Left lung (tissue), 10 donors: ENCODE measurements around the gene WSB2. TPM values are rescaled to one million over a fixed set of nuclear protein-coding genes. Genes with fewer than 3 reads are reported as not detected.

Experiments
- ATAC-seq: fragments of 200-7000 bp; cut with Tn5 transposase; one replicate; pipeline ENCODE4 v1.9.1; 2020; ENCODE audit warnings: moderate library complexity
- DNase-seq, 4 donors: peaks; one replicate each; pipeline ENCODE4 v3.0.0-alpha.2; 2013 to 2020
- H3K27ac ChIP-seq, 2 donors: fragments of 200-600 bp; sonication (generic) in 1 of 2; one replicate each; pipeline versions ENCODE4 v1.5.0 to v1.8.0; 2020 to 2021
- H3K27me3 ChIP-seq, 2 donors: fragments of 200-600 bp; sonication (generic) in 1 of 2; one replicate each; pipeline versions ENCODE4 v1.5.0 to v1.8.0; 2020 to 2021
- H3K36me3 ChIP-seq, 2 donors: fragments of 200-600 bp; sonication (generic) in 1 of 2; one replicate each; pipeline versions ENCODE4 v1.5.0 to v1.8.0; 2020 to 2021
- H3K4me1 ChIP-seq, 2 donors: fragments of 200-600 bp; one replicate each; pipeline ENCODE4 v1.8.0; 2021
- H3K4me3 ChIP-seq, 2 donors: fragments of 200-600 bp; sonication (generic) in 1 of 2; one replicate each; pipeline versions ENCODE4 v1.5.0 to v1.8.0; 2020 to 2021; ENCODE audit warnings: mild to moderate bottlenecking in 1 of 2
- H3K9me3 ChIP-seq, 2 donors: fragments of 200-600 bp; sonication (generic) in 1 of 2; one replicate each; pipeline versions ENCODE4 v1.5.0 to v1.8.0; 2020 to 2021
- intact Hi-C, 2 donors: fragments of 100-400 bp; cut with DNase I; formaldehyde crosslinking; loops; one replicate each; pipeline versions ENCODE4 v1.11.2 to v1.14.2; 2022
- polyA plus RNA-seq, 6 donors: library from polyadenylated mRNA; unstranded; fragments of 120-200 nt; gene quantifications; one replicate each; pipeline ENCODE4 v1.2.1, GENCODE V29; 2013; ENCODE audit not compliant: insufficient read length in 6 of 6
- total RNA-seq, 2 donors: library from RNA; stranded (reverse); fragmentation: NEBNext Ultra II Directional; extraction: Animal tissue kit (Norgen Biotek cat#: 25700); gene quantifications; one replicate each; pipeline ENCODE4 v1.2.1, GENCODE V29; 2021
- TF ChIP-seq, protein P1 (sequence below), 2 donors: fragments of 200-600 bp; sonication (generic) in 1 of 2; IDR thresholded peaks; one replicate each; pipeline versions ENCODE4 v1.5.0 to v1.8.0; 2021; ENCODE audit warnings: antibody characterized with exemption in 2 of 2
- donor health status: DM: no; HTN: yes; CAD: no.
- donor health status: DM: no; HTN: no; CAD: no.

The WSB2 gene
- total and polyA plus RNA-seq, 8 donors: 52.7 to 129 (median 55.0) TPM

GRCh38 chr12:118044577-118044976 is 16.4 kb downstream of the WSB2 start:
- DNase-seq: no peak
- Histone ChIP-seq H3K4me3 (no peak overlapping the region), H3K9me3 (no peaks in the 10 kb centered on the region), H3K27ac (no peak overlapping the region), H3K36me3 (peaks cover 0 to 96% of the 10 kb centered on the region in 2 donors), H3K4me1 (no peaks in the 10 kb centered on the region), H3K27me3 (no peaks in the 10 kb centered on the region)
- intact Hi-C loops: no loop called here
- no peak for ATAC-seq
- TF ChIP-seq, protein P1, sequence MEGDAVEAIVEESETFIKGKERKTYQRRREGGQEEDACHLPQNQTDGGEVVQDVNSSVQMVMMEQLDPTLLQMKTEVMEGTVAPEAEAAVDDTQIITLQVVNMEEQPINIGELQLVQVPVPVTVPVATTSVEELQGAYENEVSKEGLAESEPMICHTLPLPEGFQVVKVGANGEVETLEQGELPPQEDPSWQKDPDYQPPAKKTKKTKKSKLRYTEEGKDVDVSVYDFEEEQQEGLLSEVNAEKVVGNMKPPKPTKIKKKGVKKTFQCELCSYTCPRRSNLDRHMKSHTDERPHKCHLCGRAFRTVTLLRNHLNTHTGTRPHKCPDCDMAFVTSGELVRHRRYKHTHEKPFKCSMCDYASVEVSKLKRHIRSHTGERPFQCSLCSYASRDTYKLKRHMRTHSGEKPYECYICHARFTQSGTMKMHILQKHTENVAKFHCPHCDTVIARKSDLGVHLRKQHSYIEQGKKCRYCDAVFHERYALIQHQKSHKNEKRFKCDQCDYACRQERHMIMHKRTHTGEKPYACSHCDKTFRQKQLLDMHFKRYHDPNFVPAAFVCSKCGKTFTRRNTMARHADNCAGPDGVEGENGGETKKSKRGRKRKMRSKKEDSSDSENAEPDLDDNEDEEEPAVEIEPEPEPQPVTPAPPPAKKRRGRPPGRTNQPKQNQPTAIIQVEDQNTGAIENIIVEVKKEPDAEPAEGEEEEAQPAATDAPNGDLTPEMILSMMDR (IDR thresholded peaks at IDR 0.05): no peak

DNA sequence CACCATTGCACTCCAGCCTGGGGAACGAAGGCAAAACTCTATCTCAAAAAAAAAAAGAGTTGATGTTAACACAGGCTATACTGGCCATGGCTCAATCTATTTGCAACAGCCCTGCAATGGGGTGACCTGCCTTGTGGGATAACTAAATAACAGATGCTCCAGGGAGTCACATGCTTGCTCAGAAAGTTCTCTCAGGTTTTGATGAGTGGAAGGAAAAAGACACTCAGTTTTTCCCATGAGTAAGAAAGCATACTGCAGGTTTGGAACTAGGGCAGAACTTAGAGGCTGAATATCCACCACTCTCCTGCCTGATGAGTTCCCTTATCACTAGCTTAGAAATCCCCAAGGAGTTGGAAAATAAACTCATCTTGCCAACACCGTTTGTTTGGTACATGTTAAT is 16.9 kb downstream of the WSB2 start:
- Histone ChIP-seq H3K4me3 (no peak overlapping the region), H3K9me3 (no peaks in the 10 kb centered on the region), H3K27me3 (no peaks in the 10 kb centered on the region), H3K27ac (no peak overlapping the region), H3K4me1 (no peaks in the 10 kb centered on the region), H3K36me3 (peaks cover 0 to 96% of the 10 kb centered on the region in 2 donors)
- ATAC-seq (no peak), DNase-seq (no peak)
- TF ChIP-seq, protein P1 (IDR thresholded peaks at IDR 0.05): no peak
- intact Hi-C loops: no loop called here

DNA sequence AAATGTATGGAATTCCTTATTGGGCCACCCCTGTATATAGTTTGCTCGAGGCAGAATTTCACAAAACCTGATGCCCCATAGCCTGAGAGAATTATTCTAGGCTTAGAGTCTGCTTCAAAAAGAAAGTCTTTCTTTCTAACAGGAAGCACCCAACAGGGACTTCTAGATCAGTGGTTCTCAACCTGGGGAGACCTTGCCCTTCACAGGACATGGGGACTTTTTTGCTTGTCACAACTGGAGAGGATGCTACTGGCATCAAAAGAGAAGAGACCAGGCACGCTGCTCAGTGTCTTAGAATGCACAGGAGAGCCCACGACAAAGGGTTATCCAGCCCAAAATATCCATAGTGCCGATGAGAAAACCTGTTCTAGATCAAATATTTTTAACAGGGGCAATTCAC is 18.9 kb downstream of the WSB2 start:
- no peak overlapping the region for H3K27ac ChIP-seq
- intact Hi-C loops: no loop called here
- no peak for DNase-seq
- no peaks in the 10 kb centered on the region for H3K4me1 ChIP-seq
- no peak overlapping the region for H3K4me3 ChIP-seq
- no peaks in the 10 kb centered on the region for H3K27me3 ChIP-seq
- peaks cover 0 to 96% of the 10 kb centered on the region in 2 donors for H3K36me3 ChIP-seq
- no peaks in the 10 kb centered on the region for H3K9me3 ChIP-seq
- TF ChIP-seq, protein P1 (IDR thresholded peaks at IDR 0.05): no peak
- no peak for ATAC-seq

DNA sequence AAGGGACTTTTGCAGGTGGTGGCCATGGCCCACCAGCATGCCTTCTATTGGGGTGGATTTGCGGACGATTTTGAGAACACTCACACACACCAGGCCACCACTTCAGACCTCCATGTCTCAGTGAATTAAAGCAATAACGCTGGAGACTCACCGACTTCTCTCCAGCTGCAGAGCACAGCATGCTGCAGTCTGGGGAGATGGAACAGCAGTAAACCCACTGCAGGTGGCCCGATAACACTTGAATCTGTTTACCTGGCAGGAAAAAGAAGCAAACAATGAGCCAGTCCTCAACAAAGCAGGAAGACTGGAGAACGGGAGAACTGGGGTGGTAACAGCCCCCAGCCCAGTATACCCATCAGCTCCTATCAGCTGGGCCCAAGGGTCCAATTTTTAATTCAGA is 22.8 kb downstream of the WSB2 start:
- ATAC-seq: no peak
- DNase-seq: no peak
- intact Hi-C loops: no loop called here
- H3K36me3 ChIP-seq: peaks cover 0 to 100% of the 10 kb centered on the region in 2 donors
- H3K9me3 ChIP-seq: no peaks in the 10 kb centered on the region
- no peaks in the 10 kb centered on the region for H3K27me3 ChIP-seq
- H3K4me1 ChIP-seq: no peaks in the 10 kb centered on the region
- TF ChIP-seq, protein P1 (IDR thresholded peaks at IDR 0.05): no peak
- no peak overlapping the region for H3K4me3 ChIP-seq
- H3K27ac ChIP-seq: no peak overlapping the region

- intact Hi-C loops: no loop called here
- no peak overlapping the region for H3K4me3 ChIP-seq
- peaks cover 0 to 100% of the 10 kb centered on the region in 2 donors for H3K36me3 ChIP-seq
- TF ChIP-seq, protein P1 (IDR thresholded peaks at IDR 0.05): no peak
- ATAC-seq (no peak), DNase-seq (no peak)
- H3K4me1 ChIP-seq: no peaks in the 10 kb centered on the region
- no peak overlapping the region for H3K27ac ChIP-seq
- H3K9me3 ChIP-seq: no peaks in the 10 kb centered on the region
- H3K27me3 ChIP-seq: no peaks in the 10 kb centered on the region
Observed at GRCh38 chr12:118036672-118037411, 24.1 kb downstream of the WSB2 start.
